HCT116 (cell line): ENCODE results near the gene LINS1. TPM values are rescaled to one million over a fixed set of nuclear protein-coding genes. Genes with fewer than 3 reads are reported as not detected.

Experiments used
- ATAC-seq: fragments of 200-7000 bp; cut with Tn5 transposase; 2 replicates; pipeline ENCODE4 v1.9.1; 2020; ENCODE audit warnings: mild to moderate bottlenecking, moderate library complexity
- BruUV-seq: library from RNA; stranded (reverse); fragments of 400-500 nt; replicated peaks from 2 replicates; lab custom pipeline; 2021; lab: Mats Ljungman, UMichigan
- CTCF ChIA-PET: fragments of 300-600 bp; sonication (Branson Sonifier 250); formaldehyde crosslinking; loops from one replicate; lab custom pipeline; 2021; ENCODE audit warnings: antibody characterized with exemption; lab: Charles Lee
- POLR2A ChIA-PET: fragments of 300-600, 350-600 bp; sonication (Branson Sonifier 250); formaldehyde crosslinking; loops from one replicate; lab custom pipeline; 2021; ENCODE audit warnings: antibody characterized with exemption; lab: Charles Lee
- RAD21 ChIA-PET, 2 experiments: fragments of 300-600 bp; sonication (Branson Sonifier 250); formaldehyde crosslinking; loops; one replicate each; lab custom pipeline; 2023; ENCODE audit warnings: low total read pairs in 2 of 2; ENCODE audit not compliant: uncharacterized antibody in 2 of 2, unreplicated experiment in 2 of 2, low non-redundant PET in 1 of 2; lab: Charles Lee
- DNase-seq: peaks from one replicate; pipeline ENCODE4 v3.0.0-alpha.2; 2010; ENCODE audit warnings: low read depth, low spot score
- H2AFZ ChIP-seq: fragments of 200-600 bp; shearing (Covaris generic), sonication (generic); 2 replicates; pipeline ENCODE4 v1.6.1; 2017; ENCODE audit warnings: low read depth, mixed run types, mixed read lengths, antibody characterized with exemption, low read length; ENCODE audit not compliant: poor library complexity, severe bottlenecking
- H3K27ac ChIP-seq: 2 replicates; pipeline ENCODE4 v1.5.1; 2012; ENCODE audit warnings: low read depth, low read length
- H3K27me3 ChIP-seq: fragments of 200-600 bp; sonication (generic); 2 replicates; pipeline ENCODE4 v1.6.1; 2016; ENCODE audit warnings: mixed run types, low read length, mixed read lengths; ENCODE audit not compliant: insufficient read depth
- H3K36me3 ChIP-seq, 2 experiments: fragments of 200-500 bp in 1 of 2; fragments of 200-600 bp in 1 of 2; sonication (Bioruptor generic) in 1 of 2; sonication (generic) in 1 of 2; 2 replicates each; pipeline versions ENCODE4 v1.5.1 to v1.6.1; 2014 to 2016; ENCODE audit warnings: low read length in 2 of 2, inconsistent platforms in 1 of 2, mixed read lengths in 1 of 2, mixed run types in 1 of 2; ENCODE audit not compliant: insufficient read depth in 2 of 2, control insufficient read depth in 1 of 2
- H3K4me1 ChIP-seq, 2 experiments: fragments of 200-600 bp in 1 of 2; sonication (generic) in 1 of 2; 2 replicates each; pipeline versions ENCODE4 v1.5.1 to v1.6.1; 2012 to 2017; ENCODE audit warnings: low read length in 2 of 2, inconsistent platforms in 1 of 2, mild to moderate bottlenecking in 1 of 2, mixed read lengths in 1 of 2, mixed run types in 1 of 2, moderate library complexity in 1 of 2; ENCODE audit not compliant: insufficient read depth in 2 of 2, control insufficient read depth in 1 of 2
- H3K4me2 ChIP-seq: fragments of 200-600 bp; sonication (generic); 2 replicates; pipeline ENCODE4 v1.6.1; 2017; ENCODE audit warnings: mixed run types, low read length, mixed read lengths
- H3K4me3 ChIP-seq, 2 experiments: fragments of 200-600 bp in 1 of 2; sonication (generic) in 1 of 2; replicated peaks in 1 of 2; 2 replicates each; pipeline ENCODE4 v1.5.1; 2011 to 2016; ENCODE audit warnings: low read length in 2 of 2, control low read depth in 1 of 2, low read depth in 1 of 2, mild to moderate bottlenecking in 1 of 2, mixed read lengths in 1 of 2, mixed run types in 1 of 2
- H3K79me2 ChIP-seq: fragments of 200-600 bp; sonication (generic); 2 replicates; pipeline ENCODE4 v1.6.1; 2017; ENCODE audit warnings: mild to moderate bottlenecking, mixed run types, low read length, moderate library complexity, mixed read lengths; ENCODE audit not compliant: insufficient read depth
- H3K9ac ChIP-seq: fragments of 200-600 bp; sonication (generic); 2 replicates; pipeline ENCODE4 v1.6.1; 2016; ENCODE audit warnings: low read length, mixed read lengths
- H3K9me2 ChIP-seq: fragments of 200-600 bp; sonication (generic), shearing (Covaris generic); 2 replicates; pipeline ENCODE4 v1.6.1; 2017; ENCODE audit warnings: mixed run types, mild to moderate bottlenecking, moderate library complexity; ENCODE audit not compliant: insufficient read depth
- H3K9me3 ChIP-seq, 2 experiments: fragments of 200-500 bp in 1 of 2; fragments of 200-600 bp in 1 of 2; sonication (Bioruptor generic) in 1 of 2; sonication (generic) in 1 of 2; 2 replicates each; pipeline ENCODE4 v1.6.1; 2014 to 2017; ENCODE audit warnings: low read length in 2 of 2, mixed read lengths in 2 of 2, inconsistent platforms in 1 of 2, low read depth in 1 of 2, mild to moderate bottlenecking in 1 of 2, mixed run types in 1 of 2, moderate library complexity in 1 of 2; ENCODE audit not compliant: control insufficient read depth in 1 of 2, insufficient read depth in 1 of 2
- H4K20me1 ChIP-seq: fragments of 200-600 bp; sonication (generic), shearing (Covaris generic); 2 replicates; pipeline ENCODE4 v1.6.1; 2017; ENCODE audit warnings: mixed run types, mild to moderate bottlenecking, moderate library complexity; ENCODE audit not compliant: insufficient read depth
- EZH2 ChIP-seq: fragments of 200-600 bp; sonication (generic); IDR thresholded peaks from 2 replicates; pipeline ENCODE4 v1.6.1; 2017; ENCODE audit warnings: antibody characterized with exemption, mixed run types
- FOSL1 ChIP-seq: IDR thresholded peaks from 2 replicates; pipeline ENCODE4 v1.6.1; 2012; ENCODE audit warnings: low read depth
- SIN3A ChIP-seq: IDR thresholded peaks from 2 replicates; pipeline ENCODE4 v1.6.1; 2012; ENCODE audit warnings: low read depth
- SP1 ChIP-seq: IDR thresholded peaks from 2 replicates; pipeline ENCODE4 v1.6.1; 2012; ENCODE audit warnings: low read depth
- SRF ChIP-seq: IDR thresholded peaks from 2 replicates; pipeline ENCODE4 v1.6.1; 2012; ENCODE audit warnings: low read depth
- TCF7L2 ChIP-seq: IDR thresholded peaks from 2 replicates; pipeline ENCODE4 v1.7.0; 2011; ENCODE audit warnings: borderline replicate concordance, inconsistent platforms; ENCODE audit not compliant: insufficient read depth, insufficient read length; ENCODE audit errors: extremely low read depth
- ZNF274 ChIP-seq: fragments of 200-500 bp; sonication (Bioruptor generic); IDR thresholded peaks from 2 replicates; pipeline ENCODE4 v1.6.1; 2014; ENCODE audit warnings: mild to moderate bottlenecking, low read depth, low read length, inconsistent platforms
- intact Hi-C: fragments of 100-400 bp; cut with micrococcal nuclease; formaldehyde crosslinking; loops from 2 replicates; pipeline ENCODE4 v1.10.0; 2022
- total RNA-seq: library from RNA; stranded (reverse); gene quantifications from one replicate; pipeline ENCODE4 v1.2.1, GENCODE V29; 2021; ENCODE audit not compliant: unreplicated experiment
- TF ChIP-seq, protein P1 (sequence below), 3 experiments: fragments of 200-600 bp in 1 of 3; sonication (generic) in 1 of 3; IDR thresholded peaks in 2 of 3; conservative IDR thresholded peaks in 1 of 3; 2 replicates each; pipeline ENCODE4 v1.5.1; 2012 to 2017; ENCODE audit warnings: low read depth in 2 of 3, low read length in 2 of 3, antibody characterized with exemption in 1 of 3, borderline replicate concordance in 1 of 3, control low read depth in 1 of 3, mild to moderate bottlenecking in 1 of 3, mixed read lengths in 1 of 3, mixed run types in 1 of 3, moderate library complexity in 1 of 3; ENCODE audit not compliant: insufficient read depth in 1 of 3
- TF ChIP-seq, protein P2 (sequence below): IDR thresholded peaks from 2 replicates; pipeline ENCODE4 v1.6.1; 2012

The LINS1 gene
- total RNA-seq, 1 experiment from 2014 or later: 14.7 TPM

DNA sequence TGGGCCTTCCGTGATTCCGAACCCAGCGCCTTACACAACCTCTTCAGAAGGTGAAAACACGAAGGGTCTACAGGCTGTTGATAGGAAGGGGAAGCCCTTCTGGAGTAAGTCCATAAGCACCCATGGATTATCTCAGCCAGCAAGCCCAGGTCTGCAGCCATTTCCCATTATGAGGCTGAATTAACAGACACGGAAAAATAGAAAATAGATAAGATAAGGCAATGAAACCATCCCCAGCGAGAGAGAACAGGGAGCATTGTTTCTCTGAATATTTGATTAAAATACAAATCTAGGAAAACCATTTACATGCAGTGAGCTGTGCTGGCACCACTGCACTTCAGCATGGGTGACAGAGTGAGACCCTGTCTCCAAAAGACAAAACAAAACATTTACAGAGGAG lies 57.0 kb downstream of the LINS1 start:
- POLR2A ChIA-PET: no interaction called here
- intact Hi-C loops: no loop called here
- TF ChIP-seq, protein P1, sequence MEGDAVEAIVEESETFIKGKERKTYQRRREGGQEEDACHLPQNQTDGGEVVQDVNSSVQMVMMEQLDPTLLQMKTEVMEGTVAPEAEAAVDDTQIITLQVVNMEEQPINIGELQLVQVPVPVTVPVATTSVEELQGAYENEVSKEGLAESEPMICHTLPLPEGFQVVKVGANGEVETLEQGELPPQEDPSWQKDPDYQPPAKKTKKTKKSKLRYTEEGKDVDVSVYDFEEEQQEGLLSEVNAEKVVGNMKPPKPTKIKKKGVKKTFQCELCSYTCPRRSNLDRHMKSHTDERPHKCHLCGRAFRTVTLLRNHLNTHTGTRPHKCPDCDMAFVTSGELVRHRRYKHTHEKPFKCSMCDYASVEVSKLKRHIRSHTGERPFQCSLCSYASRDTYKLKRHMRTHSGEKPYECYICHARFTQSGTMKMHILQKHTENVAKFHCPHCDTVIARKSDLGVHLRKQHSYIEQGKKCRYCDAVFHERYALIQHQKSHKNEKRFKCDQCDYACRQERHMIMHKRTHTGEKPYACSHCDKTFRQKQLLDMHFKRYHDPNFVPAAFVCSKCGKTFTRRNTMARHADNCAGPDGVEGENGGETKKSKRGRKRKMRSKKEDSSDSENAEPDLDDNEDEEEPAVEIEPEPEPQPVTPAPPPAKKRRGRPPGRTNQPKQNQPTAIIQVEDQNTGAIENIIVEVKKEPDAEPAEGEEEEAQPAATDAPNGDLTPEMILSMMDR (IDR thresholded peaks at IDR 0.05 in 2 of 3, conservative IDR thresholded peaks at IDR 0.05 in 1 of 3; ENCODE audit: borderline replicate concordance in 1 of 3, insufficient read depth in 1 of 3, low read depth in 2 of 3, low read length in 2 of 3): no peak
- TF ChIP-seq EZH2 (no peak), SP1 (no peak), SRF (no peak), ZNF274 (no peak), SIN3A (no peak), FOSL1 (no peak), TCF7L2 (no peak)
- TF ChIP-seq, protein P2, sequence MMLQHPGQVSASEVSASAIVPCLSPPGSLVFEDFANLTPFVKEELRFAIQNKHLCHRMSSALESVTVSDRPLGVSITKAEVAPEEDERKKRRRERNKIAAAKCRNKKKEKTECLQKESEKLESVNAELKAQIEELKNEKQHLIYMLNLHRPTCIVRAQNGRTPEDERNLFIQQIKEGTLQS: no peak
- Histone ChIP-seq H3K9me2 (no peaks in the 10 kb centered on the region), H3K4me1 (no peaks in the 10 kb centered on the region), H3K9me3 (no peaks in the 10 kb centered on the region), H4K20me1 (no peaks in the 10 kb centered on the region), H3K36me3 (no peaks in the 10 kb centered on the region), H3K4me2 (no peak overlapping the region), H3K4me3 (no peak overlapping the region), H3K9ac (no peak overlapping the region), H3K27me3 (no peaks in the 10 kb centered on the region), H3K79me2 (no peaks in the 10 kb centered on the region), H2AFZ (no peak overlapping the region), H3K27ac (no peak overlapping the region)
- ATAC-seq (no peak), DNase-seq (no peak)
- BruUV-seq: no TSS peak
- CTCF ChIA-PET: no interaction called here
- RAD21 ChIA-PET: no interaction called here
